WTC11 (cell line): ENCODE results near the gene GRIN1. TPM values are rescaled to one million over a fixed set of nuclear protein-coding genes. Genes with fewer than 3 reads are reported as not detected.

Experiments
- ATAC-seq: fragments of 200-7000 bp; cut with Tn5 transposase; 2 replicates; pipeline ENCODE4 v1.10.0; 2021; ENCODE audit warnings: mild to moderate bottlenecking, moderate library complexity
- CTCF ChIA-PET: fragments of 300-600 bp; sonication (Branson Sonifier 250); formaldehyde crosslinking; loops from one replicate; lab custom pipeline; 2021; ENCODE audit warnings: antibody characterized with exemption; lab: Charles Lee
- POLR2A ChIA-PET: fragments of 350-600 bp; sonication (Branson Sonifier 250); formaldehyde crosslinking; loops from one replicate; lab custom pipeline; 2021; ENCODE audit warnings: antibody characterized with exemption; lab: Charles Lee
- DNase-seq: peaks from one replicate; pipeline ENCODE4 v3.0.0; 2021; ENCODE audit warnings: low spot score
- H3K27ac Mint-ChIP-seq: 2 replicates; pipeline ENCODE4 v1.8.0; 2021; ENCODE audit warnings: mixed read lengths
- H3K27me3 Mint-ChIP-seq: 2 replicates; pipeline ENCODE4 v1.8.0; 2021; ENCODE audit warnings: low read depth, mild to moderate bottlenecking, moderate library complexity, mixed read lengths
- H3K36me3 Mint-ChIP-seq: 2 replicates; pipeline ENCODE4 v1.8.0; 2021; ENCODE audit warnings: mixed read lengths
- H3K4me1 Mint-ChIP-seq: 2 replicates; pipeline ENCODE4 v1.8.0; 2022; ENCODE audit warnings: mixed read lengths
- H3K4me3 Mint-ChIP-seq: 2 replicates; pipeline ENCODE4 v1.8.0; 2021; ENCODE audit warnings: mild to moderate bottlenecking, moderate library complexity, mixed read lengths
- H3K9me3 Mint-ChIP-seq: 2 replicates; pipeline ENCODE4 v1.8.0; 2021; ENCODE audit warnings: mixed read lengths
- AR ChIP-seq: fragments of 250-450 bp; sonication (Bioruptor Pico); IDR thresholded peaks from 2 replicates; pipeline ENCODE4 v1.9.0; 2021; ENCODE audit warnings: mild to moderate bottlenecking
- CBFB ChIP-seq: sonication (generic); formaldehyde crosslinking; IDR thresholded peaks from 2 replicates; pipeline ENCODE4 v1.8.1; 2022; ENCODE audit warnings: mild to moderate bottlenecking, low read depth, missing genetic modification reagents
- CDX4 ChIP-seq: fragments of 250-450 bp; sonication (Bioruptor Pico); IDR thresholded peaks from 2 replicates; pipeline ENCODE4 v1.9.0; 2021; ENCODE audit warnings: moderate library complexity, mild to moderate bottlenecking, inconsistent platforms, borderline replicate concordance
- FOXJ3 ChIP-seq: sonication (generic); formaldehyde crosslinking; IDR thresholded peaks from 2 replicates; pipeline ENCODE4 v1.9.0; 2021; ENCODE audit warnings: missing genetic modification reagents, mild to moderate bottlenecking, borderline replicate concordance
- FOXK1 ChIP-seq: sonication (generic); formaldehyde crosslinking; IDR thresholded peaks from 2 replicates; pipeline ENCODE4 v1.8.0; 2022; ENCODE audit warnings: mild to moderate bottlenecking, moderate library complexity, missing genetic modification reagents
- HMGA2 ChIP-seq: fragments of 250-450 bp; sonication (Bioruptor Pico); IDR thresholded peaks from 2 replicates; pipeline ENCODE4 v1.4.0; 2021; ENCODE audit warnings: mild to moderate bottlenecking, moderate library complexity
- IRF2 ChIP-seq: sonication (generic); formaldehyde crosslinking; IDR thresholded peaks from 2 replicates; pipeline ENCODE4 v1.8.0; 2022; ENCODE audit warnings: low read depth, missing genetic modification reagents, borderline replicate concordance
- JAZF1 ChIP-seq: fragments of 250-450 bp; sonication (Bioruptor Pico); IDR thresholded peaks from 2 replicates; pipeline ENCODE4 v1.9.0; 2021; ENCODE audit warnings: moderate library complexity, mild to moderate bottlenecking, inconsistent platforms
- NFYB ChIP-seq: sonication (generic); formaldehyde crosslinking; conservative IDR thresholded peaks from 2 replicates; pipeline ENCODE4 v1.8.0; 2022; ENCODE audit warnings: low read depth, missing genetic modification reagents
- NR1H2 ChIP-seq: sonication (generic); formaldehyde crosslinking; IDR thresholded peaks from 2 replicates; pipeline ENCODE4 v1.9.0; 2021; ENCODE audit warnings: mild to moderate bottlenecking, moderate library complexity, missing genetic modification reagents
- NR3C1 ChIP-seq: sonication (generic); formaldehyde crosslinking; conservative IDR thresholded peaks from 2 replicates; pipeline ENCODE4 v1.8.1; 2023; ENCODE audit warnings: low read depth, mild to moderate bottlenecking, missing genetic modification reagents
- RELA ChIP-seq: sonication (generic); formaldehyde crosslinking; IDR thresholded peaks from 2 replicates; pipeline ENCODE4 v1.8.1; 2022; ENCODE audit warnings: missing genetic modification reagents, mild to moderate bottlenecking, borderline replicate concordance
- SP1 ChIP-seq: sonication (generic); formaldehyde crosslinking; conservative IDR thresholded peaks from 2 replicates; pipeline ENCODE4 v1.8.1; 2022; ENCODE audit warnings: missing genetic modification reagents
- STAT6 ChIP-seq: sonication (generic); formaldehyde crosslinking; conservative IDR thresholded peaks from 2 replicates; pipeline ENCODE4 v1.8.1; 2023; ENCODE audit warnings: mild to moderate bottlenecking, low read depth, missing genetic modification reagents, moderate library complexity
- TEAD4 ChIP-seq: sonication (generic); formaldehyde crosslinking; IDR thresholded peaks from 2 replicates; pipeline ENCODE4 v1.8.0; 2022; ENCODE audit warnings: mild to moderate bottlenecking, missing genetic modification reagents
- USF1 ChIP-seq: sonication (generic); formaldehyde crosslinking; IDR thresholded peaks from 2 replicates; pipeline ENCODE4 v1.8.0; 2022; ENCODE audit warnings: mild to moderate bottlenecking, missing genetic modification reagents
- ZNF121 ChIP-seq: sonication (generic); formaldehyde crosslinking; IDR thresholded peaks from 2 replicates; pipeline ENCODE4 v1.8.0; 2023; ENCODE audit warnings: missing genetic modification reagents
- ZNF232 ChIP-seq: sonication (generic); formaldehyde crosslinking; IDR thresholded peaks from 2 replicates; pipeline ENCODE4 v1.8.0; 2022; ENCODE audit warnings: mild to moderate bottlenecking, missing genetic modification reagents
- ZNF263 ChIP-seq: sonication (generic); formaldehyde crosslinking; IDR thresholded peaks from 2 replicates; pipeline ENCODE4 v1.8.1; 2022; ENCODE audit warnings: low read depth, mild to moderate bottlenecking, moderate library complexity, missing genetic modification reagents
- total RNA-seq: library from RNA; stranded (reverse); gene quantifications from 3 replicates; pipeline ENCODE4 v1.2.3, GENCODE V29; 2021

The GRIN1 gene
- total RNA-seq, 1 experiment from 2014 or later, result 4.1 TPM

- POLR2A ChIA-PET, result no interaction called here
- DNase-seq, result no peak
- no peak for ATAC-seq
These were observed 31.5 kb upstream of the GRIN1 start for GRCh38 chr9:137107312-137107921.

GRCh38 chr9:137107982-137108381 is 31.0 kb upstream of the GRIN1 start:
- Mint-ChIP-seq H3K9me3 (no peaks in the 10 kb centered on the region), H3K4me1 (no peaks in the 10 kb centered on the region), H3K36me3 (0 out of 2 replicates have a peak, but pooled peaks cover 7% of the 10 kb centered on the region), H3K4me3 (no peak overlapping the region), H3K27me3 (peaks cover 2% of the 10 kb centered on the region; the same call in 1 of the 2 replicates), H3K27ac (no peak overlapping the region)
- ChIA-PET POLR2A (no interaction called here), CTCF (interaction anchor here (0.6 to 2.0 kb wide), 3 partner anchors 40 to 443 kb away, joined by 3 to 8 read pairs (median 4); no protein-coding TSS in a partner anchor)
- DNase-seq (no peak), ATAC-seq (no peak)
- TF ChIP-seq SP1 (CRISPR knock-in tag) (no peak), NR1H2 (CRISPR knock-in tag) (no peak), TEAD4 (CRISPR knock-in tag) (no peak), ZNF263 (CRISPR knock-in tag) (no peak), AR (no peak), FOXJ3 (CRISPR knock-in tag) (no peak), FOXK1 (CRISPR knock-in tag) (no peak), CDX4 (CRISPR knock-in tag) (no peak)

More at GRCh38 chr9:137107312-137107921, 31.5 kb upstream of the GRIN1 start:
- CTCF ChIA-PET, result interaction anchor here (0.6 to 2.0 kb wide), 4 partner anchors 39 to 150 kb away, joined by 3 to 8 read pairs (median 3); no protein-coding TSS in a partner anchor
- Mint-ChIP-seq H3K36me3 (0 out of 2 replicates have a peak, but pooled peaks cover 7% of the 10 kb centered on the region), H3K9me3 (no peaks in the 10 kb centered on the region), H3K27ac (no peak overlapping the region), H3K27me3 (no peaks in the 10 kb centered on the region), H3K4me1 (no peaks in the 10 kb centered on the region), H3K4me3 (no peak overlapping the region)
- TF ChIP-seq STAT6 (CRISPR knock-in tag), result no peak
- no peak for TF ChIP-seq FOXK1 (CRISPR knock-in tag)
- no peak for TF ChIP-seq JAZF1
- no peak for TF ChIP-seq USF1 (CRISPR knock-in tag)
- no peak for TF ChIP-seq RELA
- TF ChIP-seq NR3C1 (CRISPR knock-in tag), result no peak
- TF ChIP-seq HMGA2 (CRISPR knock-in tag), result no peak
- TF ChIP-seq IRF2, result no peak
- no peak for TF ChIP-seq ZNF232 (CRISPR knock-in tag)
- no peak for TF ChIP-seq CBFB (CRISPR knock-in tag)
- no peak for TF ChIP-seq ZNF121 (CRISPR knock-in tag)
- no peak for TF ChIP-seq NFYB
